GM21619 (cell line): ENCODE measurements around the gene ST6GAL2.

Experiments used
- ATAC-seq: cut with Tn5 transposase; IDR thresholded peaks from one replicate; pipeline ENCODE4 v1.9.1; 2021; ENCODE audit not compliant: unreplicated experiment

The ST6GAL2 gene

DNA sequence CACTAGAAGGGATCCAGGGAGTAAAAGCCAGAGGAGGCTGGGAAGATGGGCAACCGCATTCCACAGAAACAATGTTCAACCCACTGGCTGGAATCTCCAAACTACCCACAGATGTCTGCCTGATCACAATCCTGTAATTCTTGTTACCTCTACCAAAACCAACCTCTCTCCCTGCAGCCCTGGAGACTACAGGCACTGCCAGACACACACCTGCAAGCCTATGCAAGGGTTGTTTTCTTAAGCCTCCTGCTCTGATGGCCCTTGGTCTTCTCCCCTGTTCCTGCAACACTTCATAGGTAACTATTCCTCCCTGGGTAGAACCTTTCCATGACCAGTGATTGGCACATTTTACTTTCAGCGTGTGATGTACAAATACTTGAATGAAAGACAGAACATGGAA lies 21.9 kb downstream of the ST6GAL2 start:
- no peak for ATAC-seq

DNA sequence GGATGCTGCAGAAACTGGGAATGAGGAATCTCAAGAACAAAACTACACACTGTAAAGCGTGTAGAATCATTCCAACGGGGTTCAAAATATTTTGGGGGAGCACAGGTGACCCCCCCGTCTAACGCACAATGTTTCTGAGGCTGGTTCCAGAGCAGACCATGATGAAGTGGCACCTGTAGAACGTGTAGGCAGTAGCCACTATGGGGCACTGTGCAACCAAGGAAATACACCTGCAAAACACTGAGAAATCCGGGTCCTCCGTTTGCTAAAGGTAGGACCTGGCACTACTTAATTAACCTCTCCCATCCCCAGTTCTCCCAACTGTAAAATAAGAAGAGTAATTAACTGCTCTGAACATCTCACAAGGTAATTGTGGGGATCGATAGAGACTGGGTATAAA lies 22.6 kb downstream of the ST6GAL2 start:
- ATAC-seq = no peak

DNA sequence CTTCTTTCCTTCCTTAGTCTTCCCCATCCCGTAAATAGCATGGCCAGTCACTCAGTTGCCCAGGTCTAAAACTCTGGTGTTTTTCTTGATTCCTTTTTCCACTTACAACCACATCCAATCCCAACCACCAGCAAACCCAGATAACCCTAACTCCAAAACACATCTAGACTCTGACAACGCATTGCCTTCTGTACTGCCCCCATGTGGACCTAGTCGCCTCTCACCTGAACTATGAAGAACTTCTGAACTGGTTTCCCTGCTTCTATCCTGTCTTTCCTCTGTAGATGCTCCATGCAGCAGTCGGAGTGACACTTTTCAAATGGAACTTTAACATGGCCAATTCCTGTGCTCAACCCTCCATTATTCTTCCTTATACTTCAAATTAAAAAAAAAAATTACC lies 26.5 kb downstream of the ST6GAL2 start:
- ATAC-seq = no peak

DNA sequence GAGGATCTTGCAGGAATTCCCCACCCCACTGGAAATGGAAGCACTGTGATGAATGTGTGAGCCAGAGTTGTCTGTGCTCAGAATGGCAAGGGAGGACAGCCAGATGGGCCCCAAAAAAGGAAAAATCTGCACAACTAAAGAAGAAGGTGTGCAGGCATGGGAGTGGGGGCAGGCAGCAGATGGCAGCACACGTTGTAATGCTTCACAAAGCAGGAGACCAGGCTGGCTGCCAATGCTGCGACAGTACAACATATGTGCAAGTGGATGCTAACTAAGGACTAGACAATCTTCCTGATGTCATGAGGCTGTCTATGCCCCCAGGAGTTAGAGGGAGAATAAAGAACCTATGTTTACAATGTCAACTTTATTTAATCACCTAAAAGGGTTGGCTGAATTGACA lies 27.2 kb downstream of the ST6GAL2 start:
- no peak for ATAC-seq

DNA sequence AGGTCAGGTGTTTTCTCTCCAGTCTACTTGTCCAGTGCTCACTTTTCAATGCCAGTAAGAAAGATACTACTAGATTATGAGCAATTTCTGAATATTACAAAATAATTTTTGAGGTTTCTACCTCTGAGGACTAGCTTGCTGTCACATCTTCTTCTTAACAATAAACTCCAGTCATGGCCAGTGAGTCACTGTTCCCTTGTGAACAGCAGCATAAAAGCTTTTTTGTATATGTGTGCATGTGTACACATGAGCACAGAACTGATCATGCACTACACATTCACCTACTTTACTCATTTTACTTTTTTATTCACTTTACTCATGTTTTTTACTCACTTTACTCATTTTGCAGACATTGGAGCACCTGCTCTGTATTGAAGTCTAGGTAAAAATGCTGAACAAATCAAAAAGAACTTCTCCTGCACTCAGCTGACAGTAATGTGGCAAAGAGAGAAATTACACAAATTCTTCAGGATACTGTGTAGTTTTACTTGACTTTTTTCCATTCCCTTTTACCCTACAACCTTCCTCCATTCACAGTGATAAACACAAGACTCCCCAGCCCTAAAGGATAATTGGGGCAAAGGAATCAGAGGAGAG lies 28.0 kb downstream of the ST6GAL2 start:
- ATAC-seq = no peak

DNA sequence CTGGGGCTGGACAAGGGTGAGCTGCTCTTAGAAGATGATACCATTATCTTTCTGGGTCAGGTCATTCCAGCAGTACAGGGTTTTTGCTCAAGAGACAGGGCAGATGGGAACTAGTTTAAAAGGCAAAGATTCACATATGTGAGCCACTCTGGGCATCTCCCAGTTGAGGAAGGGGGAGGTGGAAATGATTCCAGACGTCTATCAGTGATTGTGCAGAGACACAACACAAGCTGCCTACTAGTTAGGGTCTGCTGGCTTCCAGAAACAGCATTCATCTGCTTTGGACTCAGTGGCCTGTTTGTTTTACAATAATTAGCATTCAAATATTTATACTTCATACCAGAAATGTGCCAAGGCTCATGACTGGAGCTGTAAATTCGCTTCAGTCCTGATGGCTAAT lies 32.3 kb downstream of the ST6GAL2 start:
- ATAC-seq = no peak

DNA sequence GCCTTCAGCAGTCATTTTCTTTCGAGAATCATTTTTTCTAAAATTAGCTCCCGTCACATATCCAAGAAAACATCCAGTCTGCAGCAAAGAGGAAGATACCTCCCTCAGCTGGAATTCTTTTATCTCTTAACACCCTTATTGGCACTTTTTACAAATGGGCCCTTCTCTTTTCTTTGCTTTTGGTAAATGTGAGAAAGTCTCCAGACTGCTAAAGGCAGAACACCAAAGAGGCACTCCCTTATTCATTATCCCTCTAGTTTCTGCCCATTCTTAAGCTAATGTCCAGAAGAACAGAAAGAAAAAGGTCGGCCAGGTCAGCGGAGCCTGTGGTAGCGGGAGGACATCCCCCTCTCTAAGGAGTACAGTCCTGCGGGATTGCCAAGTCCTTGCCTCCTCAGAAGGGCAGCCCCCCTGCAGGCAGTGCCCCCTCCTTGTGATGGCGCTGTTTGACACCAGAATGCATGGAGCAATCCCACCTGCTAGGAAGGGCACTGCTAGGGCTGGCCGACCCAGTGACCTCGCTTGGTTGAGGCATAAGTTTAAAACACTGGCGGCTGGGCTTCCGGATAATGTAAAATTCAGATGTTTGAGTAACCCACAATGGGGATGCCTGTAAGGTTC lies 34.0 kb downstream of the ST6GAL2 start:
- no peak for ATAC-seq

DNA sequence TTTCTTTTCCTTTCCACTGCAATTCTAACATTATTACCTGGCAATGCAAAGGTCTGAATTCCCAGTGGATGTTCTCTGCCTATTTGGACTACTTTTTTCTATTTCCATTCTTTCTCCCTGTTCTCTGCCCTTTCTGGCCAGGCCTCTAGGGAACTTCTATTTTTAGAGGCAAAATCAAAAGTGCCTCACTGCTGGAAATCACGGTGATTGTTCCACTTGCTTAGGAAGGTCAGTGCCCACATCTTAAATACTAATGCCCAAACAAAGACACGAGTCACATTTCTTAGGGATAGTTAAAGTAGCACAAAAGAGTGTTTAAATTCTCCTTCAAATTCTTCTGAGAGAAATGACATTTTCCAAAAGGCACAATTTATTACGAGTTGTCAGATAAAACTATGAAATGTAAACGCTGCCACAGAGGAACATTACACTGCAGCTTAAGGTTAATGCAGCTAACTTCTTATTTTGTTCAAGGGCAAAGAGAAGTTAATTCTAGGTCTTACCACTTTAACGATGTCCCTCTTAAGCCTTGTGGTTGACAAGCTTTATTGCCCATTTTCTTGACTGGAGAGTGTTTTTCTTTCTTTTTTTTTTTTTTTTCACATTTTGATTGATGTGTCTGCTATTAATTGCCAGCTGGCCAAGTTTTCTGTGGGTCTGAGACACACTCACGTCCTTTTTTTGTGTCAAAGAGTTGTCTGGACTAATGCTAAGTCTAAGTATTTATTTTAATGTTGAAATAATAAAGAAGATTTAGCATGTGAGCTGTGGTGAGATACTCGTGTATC lies 34.7 kb downstream of the ST6GAL2 start:
- no peak for ATAC-seq

DNA sequence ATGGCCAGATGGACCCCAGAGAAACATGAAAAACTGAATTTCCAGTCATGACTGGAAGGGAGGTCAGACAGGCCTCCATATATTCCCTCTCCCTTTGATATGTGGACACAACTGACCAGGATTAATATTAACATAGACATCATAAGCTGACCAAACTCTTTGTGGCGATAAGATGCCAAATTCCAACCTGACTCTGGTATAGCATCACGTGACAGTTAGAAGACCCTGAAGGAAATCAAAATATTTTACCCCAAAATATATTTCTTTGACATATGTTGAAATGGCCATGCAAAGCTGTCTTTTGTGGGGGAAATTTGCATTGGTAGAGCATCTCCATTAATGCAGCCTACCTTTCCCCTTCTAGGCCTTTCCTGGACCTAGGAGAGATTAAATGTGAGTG lies 36.7 kb downstream of the ST6GAL2 start:
- no peak for ATAC-seq

DNA sequence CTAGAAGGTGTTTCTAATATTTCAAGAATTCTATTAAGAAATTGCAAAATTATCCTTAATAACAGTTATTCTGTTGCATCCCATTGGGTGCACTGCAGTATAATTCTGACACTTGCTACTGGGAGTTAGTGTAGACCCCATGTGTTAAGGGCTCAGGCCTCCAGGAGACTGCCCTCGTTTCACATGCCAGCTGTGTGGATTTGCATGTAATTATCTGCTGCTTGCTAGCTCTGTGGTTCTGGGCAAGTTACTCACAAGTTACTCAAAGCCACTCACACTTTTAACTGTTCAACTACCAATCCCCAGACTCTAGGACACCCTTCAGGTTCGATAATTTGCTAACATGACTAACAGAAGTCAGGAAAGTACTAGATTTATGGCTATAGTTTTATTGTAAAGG lies 38.6 kb downstream of the ST6GAL2 start:
- no peak for ATAC-seq

DNA sequence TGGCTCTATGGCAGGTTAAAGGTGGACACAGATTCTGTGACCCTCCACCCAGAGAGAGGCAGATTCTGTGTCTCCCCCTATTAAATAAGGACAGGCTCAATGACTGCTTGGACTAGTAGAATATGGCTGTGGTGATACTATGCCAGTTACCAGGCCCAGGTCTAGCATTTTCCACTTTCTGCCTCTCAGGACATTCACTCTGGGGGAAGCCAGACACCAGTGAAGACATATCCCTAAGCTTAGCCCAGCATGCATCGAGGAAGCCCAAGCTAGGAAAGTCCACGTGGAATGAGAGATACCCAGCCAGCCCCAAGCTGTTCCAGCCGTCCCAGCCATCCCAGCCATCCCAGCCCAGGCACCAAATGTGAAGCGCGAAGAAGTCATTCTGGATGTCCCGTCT lies 40.3 kb downstream of the ST6GAL2 start:
- no peak for ATAC-seq

DNA sequence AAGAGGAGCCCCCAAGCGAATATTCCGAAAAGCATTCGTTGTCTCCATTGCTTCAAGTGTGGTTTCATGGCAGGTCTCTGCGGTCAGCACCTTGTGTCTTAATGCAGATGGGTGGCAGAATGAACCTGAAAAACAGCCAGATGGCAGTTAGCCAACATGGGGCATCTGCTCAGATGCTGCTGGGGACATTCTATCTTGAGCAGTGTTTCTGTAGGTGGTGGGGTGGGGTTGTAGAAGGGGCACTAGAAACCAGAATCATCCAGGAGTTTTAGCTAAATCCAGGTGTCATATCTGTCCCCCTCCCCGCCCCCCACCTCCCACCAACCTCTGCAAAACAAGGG lies 42.1 kb downstream of the ST6GAL2 start:
- no peak for ATAC-seq

DNA sequence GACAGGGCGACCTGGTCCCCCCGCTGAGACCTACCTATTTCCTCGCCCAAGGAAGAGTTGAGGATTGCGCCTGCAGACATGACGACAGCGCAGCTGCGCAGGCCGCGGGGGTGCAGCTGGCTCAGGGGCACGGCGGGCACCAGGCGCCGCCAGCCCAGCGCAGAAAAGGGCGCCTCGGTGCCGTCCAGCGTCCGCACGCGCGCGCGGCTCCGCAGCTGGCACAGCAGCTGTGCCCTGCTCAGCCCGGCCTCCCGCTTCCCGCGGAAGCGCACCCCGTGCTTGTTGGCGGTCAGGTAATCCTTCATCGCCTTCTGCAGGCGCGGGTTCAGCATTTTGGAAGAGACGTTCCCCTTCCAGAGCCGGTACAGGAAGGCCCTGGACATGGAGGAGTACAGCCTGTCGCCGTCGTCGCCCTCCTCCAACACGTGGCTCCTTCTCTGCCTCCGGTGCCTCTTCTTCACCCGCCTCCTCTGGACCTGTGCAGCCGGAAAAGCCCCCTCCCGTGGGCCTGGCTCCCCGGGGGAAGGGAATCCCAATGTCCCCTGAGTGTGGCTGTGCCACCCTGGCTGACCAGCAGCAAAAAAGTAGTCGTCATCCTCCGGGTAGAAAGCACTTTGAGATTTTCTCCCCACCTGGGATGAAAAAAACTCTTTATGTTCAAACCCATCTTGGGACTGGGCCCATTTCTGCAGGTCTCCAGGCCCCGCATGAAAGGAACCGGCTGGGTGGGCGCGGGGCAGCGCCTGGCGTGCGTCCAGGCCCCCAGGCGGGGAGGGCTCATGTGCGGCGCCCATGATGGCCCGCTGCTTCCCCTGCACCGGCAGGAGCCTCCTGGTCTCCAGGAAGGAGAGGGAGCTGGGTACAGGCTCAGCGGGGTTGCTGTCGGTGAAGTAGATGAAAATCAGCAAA lies 42.7 kb downstream of the ST6GAL2 start:
- ATAC-seq = no peak

DNA sequence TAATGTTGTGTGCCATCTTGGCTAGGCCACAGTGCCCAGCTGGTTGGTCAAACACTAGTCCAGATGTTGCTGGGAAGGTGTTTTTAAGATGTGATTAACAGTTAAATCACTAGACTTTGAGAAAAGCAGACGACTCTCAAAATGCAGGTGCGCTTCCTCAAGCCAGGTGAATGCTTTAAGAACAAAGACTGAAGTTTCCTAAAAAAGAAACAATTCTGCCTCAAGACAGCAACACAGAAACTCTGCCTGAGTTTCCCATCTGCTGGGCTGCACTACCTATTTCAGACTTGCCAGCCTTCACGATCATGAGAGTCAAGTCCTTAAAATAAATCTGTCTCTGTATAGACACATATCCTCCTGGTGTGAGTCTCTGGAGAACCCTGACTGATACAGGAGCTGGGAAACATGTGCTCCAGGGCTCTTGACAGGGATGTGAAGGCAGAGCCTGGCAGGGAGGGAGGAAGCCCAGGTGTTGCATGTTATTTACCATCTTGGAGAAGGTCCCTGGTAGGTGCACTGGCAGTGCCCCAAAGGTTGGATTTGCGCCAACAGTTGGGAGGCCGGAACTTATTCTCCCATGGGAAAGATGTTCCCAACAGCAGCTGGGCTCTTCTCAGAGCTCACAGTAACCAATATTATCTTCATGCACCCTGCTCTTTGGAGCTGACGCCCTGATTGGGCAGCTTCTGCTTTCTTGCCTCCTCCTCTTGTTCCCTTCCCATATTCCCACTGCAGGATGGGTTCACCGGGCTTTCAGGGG lies 43.9 kb downstream of the ST6GAL2 start:
- ATAC-seq = no peak

DNA sequence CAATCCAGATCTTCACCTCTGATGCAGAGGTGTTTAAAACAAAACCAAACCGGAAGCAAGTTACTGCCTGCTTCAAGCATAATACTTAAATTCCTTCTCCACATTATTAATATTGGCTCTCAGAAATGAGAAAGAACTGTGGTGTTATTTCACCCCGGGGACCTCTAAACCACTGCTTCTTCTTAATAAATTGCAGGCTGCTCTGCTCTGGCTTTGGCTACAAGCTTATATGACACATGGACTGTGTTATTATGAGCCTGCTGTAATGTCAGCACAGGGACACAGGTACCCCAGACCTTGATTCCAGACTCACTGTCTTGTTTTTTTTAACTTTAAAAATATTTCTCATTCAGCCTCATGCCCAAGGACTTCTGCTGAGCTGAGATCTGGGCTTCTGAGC lies 45.1 kb downstream of the ST6GAL2 start:
- ATAC-seq = no peak

DNA sequence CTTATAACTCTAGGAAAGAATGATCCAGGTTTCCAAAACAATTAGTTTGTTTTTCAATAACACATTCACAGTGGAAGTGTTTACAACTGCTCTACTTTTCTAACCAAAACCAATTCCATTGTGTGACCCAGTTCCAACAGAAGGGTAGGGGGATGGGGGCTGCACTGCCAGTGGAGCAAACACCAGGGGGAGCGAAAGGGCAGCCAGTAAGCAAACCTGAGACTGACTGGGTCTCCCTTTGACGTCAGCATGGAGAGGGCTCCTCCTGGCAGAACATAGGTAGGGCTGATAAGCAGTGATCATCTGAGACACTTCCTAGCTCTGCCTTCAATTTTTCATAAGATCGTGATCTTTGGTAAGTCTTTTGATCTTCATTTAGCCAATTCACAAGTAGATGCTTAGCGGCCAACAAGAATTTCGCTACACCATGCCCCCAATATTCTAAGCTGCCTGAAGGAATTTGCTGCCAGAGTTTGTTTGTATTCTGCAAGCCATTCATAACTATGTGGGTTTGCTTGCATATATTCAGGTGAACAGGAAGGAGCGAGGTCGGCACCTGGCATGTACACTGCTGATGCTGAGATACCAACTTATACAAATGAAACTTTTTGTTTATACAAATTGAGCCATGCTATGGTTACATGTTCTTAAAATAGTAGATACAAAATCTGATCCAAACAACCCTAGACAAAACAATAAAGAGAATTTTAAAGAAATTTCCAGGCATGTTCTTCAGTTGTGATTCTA lies 45.9 kb downstream of the ST6GAL2 start:
- no peak for ATAC-seq

DNA sequence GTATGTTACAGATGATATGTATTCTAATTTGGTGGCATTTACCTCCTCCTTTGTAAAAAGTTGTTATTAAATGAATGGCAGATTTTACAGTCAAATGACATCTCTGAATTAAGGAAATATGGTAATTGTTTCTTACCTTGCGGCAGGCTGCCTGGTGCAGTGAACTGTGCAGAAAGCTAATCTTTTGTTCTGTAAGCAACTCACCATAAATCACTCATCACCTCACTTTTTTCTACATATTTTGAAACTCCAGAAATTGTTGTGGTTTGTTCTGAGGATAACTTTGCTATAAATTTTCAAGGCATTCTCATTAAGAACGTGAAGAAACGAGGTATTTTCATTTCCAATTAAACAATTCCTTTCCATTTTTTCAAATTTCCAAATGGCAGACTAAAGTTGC lies 52.7 kb downstream of the ST6GAL2 start:
- no peak for ATAC-seq

DNA sequence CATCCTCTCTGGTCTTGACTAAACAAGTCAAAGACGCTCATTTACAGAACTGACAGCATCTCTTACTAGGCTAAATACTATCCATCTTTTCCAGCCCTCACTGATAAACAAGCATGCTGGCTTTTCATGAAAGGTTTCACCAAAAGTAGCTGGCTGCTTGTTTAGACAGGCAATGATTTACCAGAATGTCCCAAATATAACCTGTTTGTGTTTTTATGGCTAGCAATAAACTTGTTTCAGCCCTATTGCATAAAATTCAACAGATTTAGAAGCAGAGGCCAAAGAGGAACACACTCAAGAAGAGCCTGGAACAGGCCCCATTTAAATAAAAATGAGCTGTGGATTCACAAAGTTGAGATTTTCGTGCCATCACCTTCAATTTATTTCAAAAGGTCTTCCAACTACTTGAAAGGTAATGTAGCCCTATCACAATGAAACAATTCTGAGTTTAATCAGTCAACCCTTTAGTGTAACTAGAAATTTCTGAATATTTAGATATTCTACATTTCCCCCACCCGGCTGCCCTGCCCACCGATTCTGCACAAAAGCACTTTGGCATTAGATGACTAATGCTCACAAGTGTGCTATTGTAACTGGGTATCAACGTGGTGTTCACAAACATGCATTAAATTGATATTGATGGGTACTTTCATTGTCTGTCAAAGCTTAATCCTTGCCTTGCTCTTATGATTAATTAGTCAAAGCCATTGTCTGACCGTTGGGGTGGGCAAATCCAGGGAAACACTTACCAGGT lies 54.0 kb downstream of the ST6GAL2 start:
- no peak for ATAC-seq

DNA sequence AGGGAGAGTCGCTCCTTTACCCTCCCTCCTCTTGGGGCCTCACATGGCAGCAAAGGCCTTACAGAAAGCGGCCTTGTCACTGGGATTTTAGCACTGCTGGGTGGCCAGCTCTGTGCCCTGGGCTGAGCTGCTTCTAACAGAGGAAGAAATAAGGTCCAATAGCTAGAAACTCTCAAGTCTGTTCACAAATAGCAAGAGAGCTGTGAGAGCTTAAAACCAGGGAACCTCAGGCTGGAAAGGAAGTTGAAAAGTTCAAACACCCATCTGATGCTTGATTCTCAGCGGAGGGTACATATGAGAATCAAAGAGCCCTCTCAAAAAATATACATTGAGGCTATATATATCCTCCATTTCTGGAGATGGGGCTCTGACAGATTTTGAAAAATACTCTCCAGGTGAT lies 54.7 kb downstream of the ST6GAL2 start:
- ATAC-seq = no peak
